A673 (cell line): ENCODE data around the gene HMGCS2. TPM values are rescaled to one million over a fixed set of nuclear protein-coding genes. Genes with fewer than 3 reads are reported as not detected.

ENCODE experiments used
- BruUV-seq: library from RNA; stranded (reverse); fragments of 400-500 nt; replicated peaks from 2 replicates; lab custom pipeline; 2021; lab: Mats Ljungman, UMichigan
- CTCF ChIA-PET: fragments of 300-600 bp; sonication (Branson Sonifier 250); formaldehyde crosslinking; loops from one replicate; lab custom pipeline; 2022; ENCODE audit warnings: antibody characterized with exemption; lab: Charles Lee
- POLR2A ChIA-PET: fragments of 300-600 bp; sonication (Branson Sonifier 250); formaldehyde crosslinking; loops from one replicate; lab custom pipeline; 2022; ENCODE audit warnings: antibody characterized with exemption; ENCODE audit not compliant: low non-redundant PET; lab: Charles Lee
- DNase-seq: peaks from one replicate; pipeline ENCODE4 v3.0.0-alpha.2; 2015; ENCODE audit warnings: low spot score
- H3K27ac ChIP-seq: fragments of 200-600 bp; sonication (generic); 2 replicates; pipeline ENCODE4 v1.5.1; 2016; ENCODE audit warnings: mixed run types, low read depth, mild to moderate bottlenecking, mixed read lengths, antibody characterized with exemption, low read length; ENCODE audit not compliant: poor library complexity, severe bottlenecking
- H3K27me3 ChIP-seq: fragments of 200-600 bp; sonication (generic); replicated peaks from 2 replicates; pipeline ENCODE4 v1.6.1; 2017; ENCODE audit warnings: mixed run types, low read depth, mild to moderate bottlenecking, mixed read lengths, antibody characterized with exemption, low read length; ENCODE audit not compliant: insufficient read depth, poor library complexity
- H3K36me3 ChIP-seq: fragments of 200-600 bp; sonication (generic); 2 replicates; pipeline ENCODE4 v1.6.1; 2016; ENCODE audit warnings: mixed run types, mild to moderate bottlenecking, mixed read lengths, antibody characterized with exemption, low read length; ENCODE audit not compliant: insufficient read depth, poor library complexity, severe bottlenecking
- H3K4me1 ChIP-seq: fragments of 200-600 bp; sonication (generic); 2 replicates; pipeline ENCODE4 v1.6.1; 2017; ENCODE audit warnings: mixed run types, mild to moderate bottlenecking, mixed read lengths, antibody characterized with exemption, low read length; ENCODE audit not compliant: insufficient read depth, poor library complexity, severe bottlenecking
- H3K4me3 ChIP-seq: fragments of 200-600 bp; sonication (generic); 2 replicates; pipeline ENCODE4 v1.5.1; 2016; ENCODE audit warnings: low read depth, mixed run types, mild to moderate bottlenecking, mixed read lengths, low read length; ENCODE audit not compliant: poor library complexity, severe bottlenecking
- H3K9me3 ChIP-seq: fragments of 200-600 bp; sonication (generic); 2 replicates; pipeline ENCODE4 v1.6.1; 2016; ENCODE audit warnings: mixed run types, low read depth, mild to moderate bottlenecking, mixed read lengths, antibody characterized with exemption, low read length; ENCODE audit not compliant: poor library complexity, severe bottlenecking
- CTCF ChIP-seq: fragments of 300-800, 200-600 bp; sonication (generic); conservative IDR thresholded peaks from 2 replicates; pipeline ENCODE4 v1.5.1; 2017; ENCODE audit warnings: low read depth, mild to moderate bottlenecking, antibody characterized with exemption, low read length, moderate library complexity, mixed read lengths
- EZH2 ChIP-seq: fragments of 200-600 bp; sonication (generic); IDR thresholded peaks from 2 replicates; pipeline ENCODE4 v1.6.1; 2017; ENCODE audit warnings: borderline replicate concordance, low read depth, mild to moderate bottlenecking, mixed read lengths, antibody characterized with exemption, low read length; ENCODE audit not compliant: poor library complexity, severe bottlenecking
- intact Hi-C: fragments of 100-400 bp; cut with micrococcal nuclease; formaldehyde crosslinking; loops from one replicate; pipeline ENCODE4 v1.10.0; 2022; ENCODE audit not compliant: unreplicated experiment
- total RNA-seq: library from RNA; stranded (reverse); gene quantifications from 2 replicates; pipeline ENCODE4 v1.2.3, GENCODE V29; 2021

HMGCS2 gene
- total RNA-seq, 1 experiment from 2014 or later: not detected

- POLR2A ChIA-PET: no interaction called here
- Histone ChIP-seq H3K27ac (no peak overlapping the region), H3K27me3 (no peaks in the 10 kb centered on the region), H3K4me3 (no peak overlapping the region), H3K36me3 (no peaks in the 10 kb centered on the region), H3K9me3 (peaks cover 10% of the 10 kb centered on the region), H3K4me1 (no peaks in the 10 kb centered on the region)
- CTCF ChIA-PET: no interaction called here
- no TSS peak for BruUV-seq
- intact Hi-C loops: no loop called here
- DNase-seq: no peak
- no peak for TF ChIP-seq CTCF
- TF ChIP-seq EZH2: no peak
Observed at GRCh38 chr1:119700326-119700725, 68.4 kb downstream of the HMGCS2 start.

Other genes starting within 250 kb of the HMGCS2 start
- gene ZNF697, start 120.6 kb downstream of the HMGCS2 start, total RNA-seq: 4.8 and 4.9 TPM in 2 replicates
- 499 and 575 TPM in 2 replicates for gene PHGDH, start 57.0 kb downstream of the HMGCS2 start, total RNA-seq
- gene REG4, start 42.6 kb upstream of the HMGCS2 start, total RNA-seq: not detected in 2 replicates
- not detected in 2 replicates for gene ADAM30, start 127.6 kb upstream of the HMGCS2 start, total RNA-seq